ENCODE measurements around the gene POLR1H.

DNA sequence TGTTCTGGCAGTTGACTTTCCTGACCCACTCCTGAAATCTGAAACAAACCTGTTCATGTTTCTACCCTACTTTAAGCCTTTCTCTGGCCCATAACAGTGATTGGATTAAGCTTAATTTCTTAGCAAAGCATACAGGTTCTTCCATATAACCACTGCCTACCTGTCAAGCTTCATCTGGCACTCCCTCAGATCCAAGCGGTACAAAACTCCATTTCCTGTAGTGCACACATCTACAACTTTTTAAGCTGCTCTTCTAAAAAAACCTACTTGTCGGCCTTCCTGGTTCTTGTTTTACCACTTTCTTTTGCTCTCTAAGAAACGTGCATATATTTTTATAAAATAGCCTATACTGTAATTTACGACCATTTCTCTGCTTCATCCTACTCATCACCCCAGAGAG is 5.0 kb downstream of the POLR1H start:
- TF ChIP-seq, protein P1, sequence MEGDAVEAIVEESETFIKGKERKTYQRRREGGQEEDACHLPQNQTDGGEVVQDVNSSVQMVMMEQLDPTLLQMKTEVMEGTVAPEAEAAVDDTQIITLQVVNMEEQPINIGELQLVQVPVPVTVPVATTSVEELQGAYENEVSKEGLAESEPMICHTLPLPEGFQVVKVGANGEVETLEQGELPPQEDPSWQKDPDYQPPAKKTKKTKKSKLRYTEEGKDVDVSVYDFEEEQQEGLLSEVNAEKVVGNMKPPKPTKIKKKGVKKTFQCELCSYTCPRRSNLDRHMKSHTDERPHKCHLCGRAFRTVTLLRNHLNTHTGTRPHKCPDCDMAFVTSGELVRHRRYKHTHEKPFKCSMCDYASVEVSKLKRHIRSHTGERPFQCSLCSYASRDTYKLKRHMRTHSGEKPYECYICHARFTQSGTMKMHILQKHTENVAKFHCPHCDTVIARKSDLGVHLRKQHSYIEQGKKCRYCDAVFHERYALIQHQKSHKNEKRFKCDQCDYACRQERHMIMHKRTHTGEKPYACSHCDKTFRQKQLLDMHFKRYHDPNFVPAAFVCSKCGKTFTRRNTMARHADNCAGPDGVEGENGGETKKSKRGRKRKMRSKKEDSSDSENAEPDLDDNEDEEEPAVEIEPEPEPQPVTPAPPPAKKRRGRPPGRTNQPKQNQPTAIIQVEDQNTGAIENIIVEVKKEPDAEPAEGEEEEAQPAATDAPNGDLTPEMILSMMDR (IDR thresholded peaks at IDR 0.05) = no peak
- TF ChIP-seq POLR2AphosphoS5 (IDR thresholded peaks at IDR 0.05) = no peak
- no peak for TF ChIP-seq POLR2A (IDR thresholded peaks at IDR 0.05)
- TF ChIP-seq EP300 (IDR thresholded peaks at IDR 0.05) = no peak
